HEK293 (cell line): ENCODE measurements around the gene NREP.

Experiments
- CTCF ChIA-PET: fragments of 350-600 bp; formaldehyde crosslinking; extraction: SDS; loops from one replicate; lab custom pipeline; 2021; ENCODE audit warnings: antibody characterized with exemption; lab: Yijun Ruan, JAX
- POLR2A ChIA-PET: fragments of 300-600 bp; formaldehyde crosslinking; extraction: SDS; loops from one replicate; lab custom pipeline; 2020; ENCODE audit warnings: antibody characterized with exemption, inconsistent platforms; lab: Yijun Ruan, JAX
- H3K27ac ChIP-seq: fragments of 200-500 bp; sonication (Bioruptor generic); 2 replicates; pipeline ENCODE4 v1.5.1; 2014; ENCODE audit warnings: low read depth, low read length, control low read depth, inconsistent platforms; ENCODE audit errors: extremely low read depth
- H3K36me3 ChIP-seq, 2 experiments: fragments of 200-500 bp in 1 of 2; sonication (Bioruptor generic) in 1 of 2; 1 replicate in 1 of 2; 2 replicates in 1 of 2; pipeline ENCODE4 v1.5.1; 2014 to 2017; ENCODE audit warnings: inconsistent platforms in 2 of 2, low read length in 2 of 2; ENCODE audit not compliant: control insufficient read depth in 2 of 2, insufficient read depth in 1 of 2
- H3K4me1 ChIP-seq: fragments of 200-500 bp; sonication (Bioruptor generic); 2 replicates; pipeline ENCODE4 v1.5.1; 2014; ENCODE audit warnings: mild to moderate bottlenecking, low read length, inconsistent platforms; ENCODE audit not compliant: control insufficient read depth, insufficient read depth
- H3K4me3 ChIP-seq: 2 replicates; pipeline ENCODE4 v1.5.1; 2011; ENCODE audit warnings: low read depth, mild to moderate bottlenecking, control low read depth, low read length, moderate library complexity
- H3K9me3 ChIP-seq: fragments of 200-500 bp; sonication (Bioruptor generic); 2 replicates; pipeline ENCODE4 v1.5.1; 2014; ENCODE audit warnings: low read depth, low read length, inconsistent platforms; ENCODE audit not compliant: control insufficient read depth, insufficient read depth
- FEZF1 ChIP-seq: fragments of 450-650 bp; formaldehyde crosslinking; IDR thresholded peaks from 2 replicates; pipeline ENCODE4 v1.5.1; 2016; ENCODE audit warnings: missing biosample characterization, missing genetic modification characterization
- MYNN ChIP-seq: fragments of 450-650 bp; formaldehyde crosslinking; IDR thresholded peaks from 2 replicates; pipeline ENCODE4 v1.5.1; 2016; ENCODE audit warnings: missing biosample characterization, missing genetic modification characterization, borderline replicate concordance
- ZNF10 ChIP-seq: fragments of 450-650 bp; formaldehyde crosslinking; IDR thresholded peaks from 2 replicates; pipeline ENCODE4 v1.5.1; 2017; ENCODE audit warnings: missing biosample characterization, missing genetic modification characterization
- ZNF248 ChIP-seq: fragments of 450-650 bp; formaldehyde crosslinking; IDR thresholded peaks from 2 replicates; pipeline ENCODE4 v1.5.1; 2017; ENCODE audit warnings: missing biosample characterization, missing genetic modification characterization
- ZNF335 ChIP-seq: fragments of 450-650 bp; formaldehyde crosslinking; conservative IDR thresholded peaks from 2 replicates; pipeline ENCODE4 v1.5.1; 2016; ENCODE audit warnings: missing biosample characterization, missing genetic modification characterization
- ZNF473 ChIP-seq: fragments of 450-650 bp; formaldehyde crosslinking; IDR thresholded peaks from 2 replicates; pipeline ENCODE4 v1.5.1; 2017; ENCODE audit warnings: missing biosample characterization, missing genetic modification characterization
- ZNF544 ChIP-seq: fragments of 450-650 bp; formaldehyde crosslinking; IDR thresholded peaks from 2 replicates; pipeline ENCODE4 v1.5.0; 2017; ENCODE audit warnings: missing biosample characterization, missing genetic modification characterization
- ZNF623 ChIP-seq: fragments of 450-650 bp; formaldehyde crosslinking; IDR thresholded peaks from 2 replicates; pipeline ENCODE4 v1.5.1; 2016; ENCODE audit warnings: missing biosample characterization, missing genetic modification characterization
- ZNF629 ChIP-seq: fragments of 450-650 bp; formaldehyde crosslinking; IDR thresholded peaks from 2 replicates; pipeline ENCODE4 v1.5.1; 2017; ENCODE audit warnings: missing biosample characterization, missing genetic modification characterization
- ZNF658 ChIP-seq: fragments of 450-650 bp; formaldehyde crosslinking; IDR thresholded peaks from 2 replicates; pipeline ENCODE4; 2016; ENCODE audit warnings: missing biosample characterization, missing genetic modification characterization
- ZNF76 ChIP-seq: fragments of 450-650 bp; formaldehyde crosslinking; IDR thresholded peaks from 2 replicates; pipeline ENCODE4; 2016; ENCODE audit warnings: low read depth, missing biosample characterization, missing genetic modification characterization, borderline replicate concordance
- ZNF843 ChIP-seq: fragments of 450-650 bp; formaldehyde crosslinking; IDR thresholded peaks from 2 replicates; pipeline ENCODE4 v1.5.1; 2016; ENCODE audit warnings: missing biosample characterization, missing genetic modification characterization
- ZSCAN30 ChIP-seq: fragments of 450-650 bp; IDR thresholded peaks from 2 replicates; pipeline ENCODE4 v1.5.1; 2018; ENCODE audit warnings: missing biosample characterization, mild to moderate bottlenecking, missing genetic modification characterization, moderate library complexity
- TF ChIP-seq, protein P1 (sequence below): fragments of 450-650 bp; formaldehyde crosslinking; IDR thresholded peaks from 2 replicates; pipeline ENCODE4 v1.5.1; 2016; ENCODE audit warnings: missing biosample characterization, missing genetic modification characterization
- TF ChIP-seq, protein P2 (sequence below): fragments of 450-650 bp; formaldehyde crosslinking; IDR thresholded peaks from 2 replicates; pipeline ENCODE4 v1.5.1; 2016; ENCODE audit warnings: missing biosample characterization, missing genetic modification characterization
- TF ChIP-seq, protein P3 (sequence below): fragments of 450-650 bp; formaldehyde crosslinking; IDR thresholded peaks from 2 replicates; pipeline ENCODE4 v1.5.1; 2017; ENCODE audit warnings: missing biosample characterization, missing genetic modification characterization
- TF ChIP-seq, protein P4 (sequence below): fragments of 450-650 bp; IDR thresholded peaks from 2 replicates; pipeline ENCODE4 v1.5.1; 2018; ENCODE audit warnings: missing biosample characterization, missing genetic modification characterization
- TF ChIP-seq, protein P5 (sequence below): fragments of 450-650 bp; formaldehyde crosslinking; IDR thresholded peaks from 2 replicates; pipeline ENCODE4 v1.5.1; 2016; ENCODE audit warnings: missing biosample characterization, missing genetic modification characterization
- TF ChIP-seq, protein P6 (sequence below): fragments of 450-650 bp; formaldehyde crosslinking; IDR thresholded peaks from 2 replicates; pipeline ENCODE4 v1.5.1; 2016; ENCODE audit warnings: missing biosample characterization, missing genetic modification characterization, borderline replicate concordance
- TF ChIP-seq, protein P7 (sequence below): fragments of 450-650 bp; formaldehyde crosslinking; IDR thresholded peaks from 2 replicates; pipeline ENCODE4 v1.5.1; 2017; ENCODE audit warnings: missing biosample characterization, missing genetic modification characterization

NREP gene

DNA sequence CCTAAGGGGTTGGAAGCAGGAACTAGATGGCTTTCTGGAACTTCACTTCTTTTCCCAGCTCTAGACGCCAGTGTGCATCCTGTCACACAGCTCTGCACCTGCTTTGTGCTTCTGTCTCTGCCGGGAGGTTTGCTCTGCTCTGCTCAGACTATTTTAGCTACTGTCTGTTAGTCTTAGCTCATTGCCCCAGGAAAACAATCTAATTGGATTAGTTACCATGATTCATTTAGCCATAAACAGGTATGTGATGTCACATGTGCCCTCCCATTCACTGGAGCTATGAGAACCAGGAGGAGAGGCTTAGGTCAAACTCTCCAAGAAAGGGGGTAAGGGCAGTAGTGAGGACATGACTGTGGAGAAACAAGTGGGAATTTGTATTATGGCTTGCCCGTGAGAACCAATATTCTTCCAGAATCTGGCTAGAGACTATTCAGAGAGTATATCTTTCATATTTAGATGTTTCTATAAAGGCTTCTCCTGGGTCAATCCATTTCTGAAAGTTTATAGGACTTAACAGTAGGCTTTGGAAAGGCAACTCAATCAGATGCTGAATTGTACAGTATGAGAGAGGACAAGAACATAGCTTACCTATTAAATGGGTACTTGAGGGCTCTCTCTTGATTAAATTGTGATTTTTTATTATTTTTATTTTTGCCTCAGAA is 22.4 kb upstream of the NREP start:
- H3K27ac ChIP-seq, result no peak overlapping the region
- POLR2A ChIA-PET, result interaction anchor here (1.1 to 1.9 kb wide), 2 partner anchors 17 to 22 kb away, joined by 4 to 8 read pairs; no protein-coding TSS in a partner anchor
- peaks cover 22% of the 10 kb centered on the region for H3K4me1 ChIP-seq
- TF ChIP-seq, protein P1, sequence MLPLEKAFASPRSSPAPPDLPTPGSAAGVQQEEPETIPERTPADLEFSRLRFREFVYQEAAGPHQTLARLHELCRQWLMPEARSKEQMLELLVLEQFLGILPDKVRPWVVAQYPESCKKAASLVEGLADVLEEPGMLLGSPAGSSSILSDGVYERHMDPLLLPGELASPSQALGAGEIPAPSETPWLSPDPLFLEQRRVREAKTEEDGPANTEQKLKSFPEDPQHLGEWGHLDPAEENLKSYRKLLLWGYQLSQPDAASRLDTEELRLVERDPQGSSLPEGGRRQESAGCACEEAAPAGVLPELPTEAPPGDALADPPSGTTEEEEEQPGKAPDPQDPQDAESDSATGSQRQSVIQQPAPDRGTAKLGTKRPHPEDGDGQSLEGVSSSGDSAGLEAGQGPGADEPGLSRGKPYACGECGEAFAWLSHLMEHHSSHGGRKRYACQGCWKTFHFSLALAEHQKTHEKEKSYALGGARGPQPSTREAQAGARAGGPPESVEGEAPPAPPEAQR (tag by site-specific recombination), result no peak
- no peak for TF ChIP-seq ZNF76 (tag by site-specific recombination)
- TF ChIP-seq ZNF335, result peak; percentile 52
- no peak for TF ChIP-seq ZNF544 (tag by site-specific recombination)
- no peak for TF ChIP-seq ZNF658 (tag by site-specific recombination)
- no peak for TF ChIP-seq ZNF623 (tag by site-specific recombination)
- 0 out of 2 replicates have a peak, but pooled peaks have one; percentile 32 for TF ChIP-seq ZNF843 (tag by site-specific recombination)
- TF ChIP-seq, protein P2, sequence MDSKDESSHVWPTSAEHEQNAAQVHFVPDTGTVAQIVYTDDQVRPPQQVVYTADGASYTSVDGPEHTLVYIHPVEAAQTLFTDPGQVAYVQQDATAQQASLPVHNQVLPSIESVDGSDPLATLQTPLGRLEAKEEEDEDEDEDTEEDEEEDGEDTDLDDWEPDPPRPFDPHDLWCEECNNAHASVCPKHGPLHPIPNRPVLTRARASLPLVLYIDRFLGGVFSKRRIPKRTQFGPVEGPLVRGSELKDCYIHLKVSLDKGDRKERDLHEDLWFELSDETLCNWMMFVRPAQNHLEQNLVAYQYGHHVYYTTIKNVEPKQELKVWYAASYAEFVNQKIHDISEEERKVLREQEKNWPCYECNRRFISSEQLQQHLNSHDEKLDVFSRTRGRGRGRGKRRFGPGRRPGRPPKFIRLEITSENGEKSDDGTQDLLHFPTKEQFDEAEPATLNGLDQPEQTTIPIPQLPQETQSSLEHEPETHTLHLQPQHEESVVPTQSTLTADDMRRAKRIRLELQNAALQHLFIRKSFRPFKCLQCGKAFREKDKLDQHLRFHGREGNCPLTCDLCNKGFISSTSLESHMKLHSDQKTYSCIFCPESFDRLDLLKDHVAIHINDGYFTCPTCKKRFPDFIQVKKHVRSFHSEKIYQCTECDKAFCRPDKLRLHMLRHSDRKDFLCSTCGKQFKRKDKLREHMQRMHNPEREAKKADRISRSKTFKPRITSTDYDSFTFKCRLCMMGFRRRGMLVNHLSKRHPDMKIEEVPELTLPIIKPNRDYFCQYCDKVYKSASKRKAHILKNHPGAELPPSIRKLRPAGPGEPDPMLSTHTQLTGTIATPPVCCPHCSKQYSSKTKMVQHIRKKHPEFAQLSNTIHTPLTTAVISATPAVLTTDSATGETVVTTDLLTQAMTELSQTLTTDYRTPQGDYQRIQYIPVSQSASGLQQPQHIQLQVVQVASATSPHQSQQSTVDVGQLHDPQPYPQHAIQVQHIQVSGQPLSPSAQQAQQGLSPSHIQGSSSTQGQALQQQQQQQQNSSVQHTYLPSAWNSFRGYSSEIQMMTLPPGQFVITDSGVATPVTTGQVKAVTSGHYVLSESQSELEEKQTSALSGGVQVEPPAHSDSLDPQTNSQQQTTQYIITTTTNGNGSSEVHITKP (tag by site-specific recombination), result peak; percentile 78
- no peak for TF ChIP-seq ZNF473 (tag by site-specific recombination)
- TF ChIP-seq ZSCAN30 (tag by site-specific recombination), result no peak
- TF ChIP-seq, protein P3, sequence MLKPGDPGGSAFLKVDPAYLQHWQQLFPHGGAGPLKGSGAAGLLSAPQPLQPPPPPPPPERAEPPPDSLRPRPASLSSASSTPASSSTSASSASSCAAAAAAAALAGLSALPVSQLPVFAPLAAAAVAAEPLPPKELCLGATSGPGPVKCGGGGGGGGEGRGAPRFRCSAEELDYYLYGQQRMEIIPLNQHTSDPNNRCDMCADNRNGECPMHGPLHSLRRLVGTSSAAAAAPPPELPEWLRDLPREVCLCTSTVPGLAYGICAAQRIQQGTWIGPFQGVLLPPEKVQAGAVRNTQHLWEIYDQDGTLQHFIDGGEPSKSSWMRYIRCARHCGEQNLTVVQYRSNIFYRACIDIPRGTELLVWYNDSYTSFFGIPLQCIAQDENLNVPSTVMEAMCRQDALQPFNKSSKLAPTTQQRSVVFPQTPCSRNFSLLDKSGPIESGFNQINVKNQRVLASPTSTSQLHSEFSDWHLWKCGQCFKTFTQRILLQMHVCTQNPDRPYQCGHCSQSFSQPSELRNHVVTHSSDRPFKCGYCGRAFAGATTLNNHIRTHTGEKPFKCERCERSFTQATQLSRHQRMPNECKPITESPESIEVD (tag by site-specific recombination), result no peak
- TF ChIP-seq, protein P4, sequence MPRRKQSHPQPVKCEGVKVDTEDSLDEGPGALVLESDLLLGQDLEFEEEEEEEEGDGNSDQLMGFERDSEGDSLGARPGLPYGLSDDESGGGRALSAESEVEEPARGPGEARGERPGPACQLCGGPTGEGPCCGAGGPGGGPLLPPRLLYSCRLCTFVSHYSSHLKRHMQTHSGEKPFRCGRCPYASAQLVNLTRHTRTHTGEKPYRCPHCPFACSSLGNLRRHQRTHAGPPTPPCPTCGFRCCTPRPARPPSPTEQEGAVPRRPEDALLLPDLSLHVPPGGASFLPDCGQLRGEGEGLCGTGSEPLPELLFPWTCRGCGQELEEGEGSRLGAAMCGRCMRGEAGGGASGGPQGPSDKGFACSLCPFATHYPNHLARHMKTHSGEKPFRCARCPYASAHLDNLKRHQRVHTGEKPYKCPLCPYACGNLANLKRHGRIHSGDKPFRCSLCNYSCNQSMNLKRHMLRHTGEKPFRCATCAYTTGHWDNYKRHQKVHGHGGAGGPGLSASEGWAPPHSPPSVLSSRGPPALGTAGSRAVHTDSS, result no peak
- peak; percentile 90 for TF ChIP-seq ZNF629
- TF ChIP-seq, protein P5, sequence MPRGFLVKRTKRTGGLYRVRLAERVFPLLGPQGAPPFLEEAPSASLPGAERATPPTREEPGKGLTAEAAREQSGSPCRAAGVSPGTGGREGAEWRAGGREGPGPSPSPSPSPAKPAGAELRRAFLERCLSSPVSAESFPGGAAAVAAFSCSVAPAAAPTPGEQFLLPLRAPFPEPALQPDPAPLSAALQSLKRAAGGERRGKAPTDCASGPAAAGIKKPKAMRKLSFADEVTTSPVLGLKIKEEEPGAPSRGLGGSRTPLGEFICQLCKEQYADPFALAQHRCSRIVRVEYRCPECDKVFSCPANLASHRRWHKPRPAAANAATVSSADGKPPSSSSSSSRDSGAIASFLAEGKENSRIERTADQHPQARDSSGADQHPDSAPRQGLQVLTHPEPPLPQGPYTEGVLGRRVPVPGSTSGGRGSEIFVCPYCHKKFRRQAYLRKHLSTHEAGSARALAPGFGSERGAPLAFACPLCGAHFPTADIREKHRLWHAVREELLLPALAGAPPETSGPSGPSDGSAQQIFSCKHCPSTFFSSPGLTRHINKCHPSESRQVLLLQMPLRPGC (tag by site-specific recombination), result peak; percentile 61; the same call in 1 of the 2 replicates
- TF ChIP-seq FEZF1 (tag by site-specific recombination), result no peak
- no peak for TF ChIP-seq MYNN (tag by site-specific recombination)
- TF ChIP-seq, protein P6, sequence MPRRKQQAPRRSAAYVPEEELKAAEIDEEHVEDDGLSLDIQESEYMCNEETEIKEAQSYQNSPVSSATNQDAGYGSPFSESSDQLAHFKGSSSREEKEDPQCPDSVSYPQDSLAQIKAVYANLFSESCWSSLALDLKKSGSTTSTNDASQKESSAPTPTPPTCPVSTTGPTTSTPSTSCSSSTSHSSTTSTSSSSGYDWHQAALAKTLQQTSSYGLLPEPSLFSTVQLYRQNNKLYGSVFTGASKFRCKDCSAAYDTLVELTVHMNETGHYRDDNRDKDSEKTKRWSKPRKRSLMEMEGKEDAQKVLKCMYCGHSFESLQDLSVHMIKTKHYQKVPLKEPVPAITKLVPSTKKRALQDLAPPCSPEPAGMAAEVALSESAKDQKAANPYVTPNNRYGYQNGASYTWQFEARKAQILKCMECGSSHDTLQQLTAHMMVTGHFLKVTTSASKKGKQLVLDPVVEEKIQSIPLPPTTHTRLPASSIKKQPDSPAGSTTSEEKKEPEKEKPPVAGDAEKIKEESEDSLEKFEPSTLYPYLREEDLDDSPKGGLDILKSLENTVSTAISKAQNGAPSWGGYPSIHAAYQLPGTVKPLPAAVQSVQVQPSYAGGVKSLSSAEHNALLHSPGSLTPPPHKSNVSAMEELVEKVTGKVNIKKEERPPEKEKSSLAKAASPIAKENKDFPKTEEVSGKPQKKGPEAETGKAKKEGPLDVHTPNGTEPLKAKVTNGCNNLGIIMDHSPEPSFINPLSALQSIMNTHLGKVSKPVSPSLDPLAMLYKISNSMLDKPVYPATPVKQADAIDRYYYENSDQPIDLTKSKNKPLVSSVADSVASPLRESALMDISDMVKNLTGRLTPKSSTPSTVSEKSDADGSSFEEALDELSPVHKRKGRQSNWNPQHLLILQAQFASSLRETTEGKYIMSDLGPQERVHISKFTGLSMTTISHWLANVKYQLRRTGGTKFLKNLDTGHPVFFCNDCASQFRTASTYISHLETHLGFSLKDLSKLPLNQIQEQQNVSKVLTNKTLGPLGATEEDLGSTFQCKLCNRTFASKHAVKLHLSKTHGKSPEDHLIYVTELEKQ (tag by site-specific recombination), result 0 out of 2 replicates have a peak, but pooled peaks have one; percentile 36
- TF ChIP-seq, protein P7, sequence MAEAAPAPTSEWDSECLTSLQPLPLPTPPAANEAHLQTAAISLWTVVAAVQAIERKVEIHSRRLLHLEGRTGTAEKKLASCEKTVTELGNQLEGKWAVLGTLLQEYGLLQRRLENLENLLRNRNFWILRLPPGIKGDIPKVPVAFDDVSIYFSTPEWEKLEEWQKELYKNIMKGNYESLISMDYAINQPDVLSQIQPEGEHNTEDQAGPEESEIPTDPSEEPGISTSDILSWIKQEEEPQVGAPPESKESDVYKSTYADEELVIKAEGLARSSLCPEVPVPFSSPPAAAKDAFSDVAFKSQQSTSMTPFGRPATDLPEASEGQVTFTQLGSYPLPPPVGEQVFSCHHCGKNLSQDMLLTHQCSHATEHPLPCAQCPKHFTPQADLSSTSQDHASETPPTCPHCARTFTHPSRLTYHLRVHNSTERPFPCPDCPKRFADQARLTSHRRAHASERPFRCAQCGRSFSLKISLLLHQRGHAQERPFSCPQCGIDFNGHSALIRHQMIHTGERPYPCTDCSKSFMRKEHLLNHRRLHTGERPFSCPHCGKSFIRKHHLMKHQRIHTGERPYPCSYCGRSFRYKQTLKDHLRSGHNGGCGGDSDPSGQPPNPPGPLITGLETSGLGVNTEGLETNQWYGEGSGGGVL (tag by site-specific recombination), result no peak
- no peak for TF ChIP-seq ZNF248 (tag by site-specific recombination)
- no peak for TF ChIP-seq ZNF10 (tag by site-specific recombination)

More for the DNA sequence above, 22.4 kb upstream of the NREP start:
- H3K36me3 ChIP-seq, result no peaks in the 10 kb centered on the region
- H3K4me3 ChIP-seq, result no peak overlapping the region
- no peaks in the 10 kb centered on the region for H3K9me3 ChIP-seq
- CTCF ChIA-PET, result interaction anchor here (1.7 kb wide), 1 partner anchor 248 kb away, joined by 3 read pairs; no protein-coding TSS in a partner anchor
